Erythroblast (primary cell): ENCODE data around the gene DDOST.

Experiments used
- GATA1 ChIP-seq: IDR thresholded peaks from 2 replicates; pipeline ENCODE4 v1.6.1; 2011; ENCODE audit warnings: low read depth, mild to moderate bottlenecking, control low read depth, low read length, moderate library complexity
- POLR2A ChIP-seq: IDR thresholded peaks from 2 replicates; pipeline ENCODE4 v1.6.1; 2011; ENCODE audit warnings: mild to moderate bottlenecking, low read length

DNA sequence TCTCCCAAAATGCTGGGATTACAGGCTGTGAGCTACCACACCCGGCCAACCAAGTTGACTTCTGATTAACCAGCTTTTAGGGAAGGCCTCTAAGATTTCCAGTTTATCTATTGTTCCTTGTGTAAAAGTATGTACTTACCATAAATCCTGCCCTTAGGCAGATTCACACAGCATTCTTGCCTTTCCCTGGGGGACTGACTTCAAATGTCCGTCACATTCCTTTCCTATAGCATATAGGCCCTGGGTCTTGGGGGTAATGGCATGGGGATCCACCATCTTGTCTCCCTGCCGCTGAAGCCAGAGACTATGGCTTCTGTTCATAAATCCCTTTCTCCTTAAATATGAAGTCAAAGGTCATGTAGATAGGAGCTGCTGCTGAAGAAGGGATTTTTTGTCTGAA is 28.8 kb downstream of the DDOST start:
- no peak for TF ChIP-seq POLR2A
- no peak for TF ChIP-seq GATA1
